ENCODE measurements around the gene RBBP6.
"Not testable (repeated sequence)": the region's sequence is repeated elsewhere in the genome, so short reads cannot be mapped to it uniquely, and the experiment has no call there.

Gene RBBP6

DNA sequence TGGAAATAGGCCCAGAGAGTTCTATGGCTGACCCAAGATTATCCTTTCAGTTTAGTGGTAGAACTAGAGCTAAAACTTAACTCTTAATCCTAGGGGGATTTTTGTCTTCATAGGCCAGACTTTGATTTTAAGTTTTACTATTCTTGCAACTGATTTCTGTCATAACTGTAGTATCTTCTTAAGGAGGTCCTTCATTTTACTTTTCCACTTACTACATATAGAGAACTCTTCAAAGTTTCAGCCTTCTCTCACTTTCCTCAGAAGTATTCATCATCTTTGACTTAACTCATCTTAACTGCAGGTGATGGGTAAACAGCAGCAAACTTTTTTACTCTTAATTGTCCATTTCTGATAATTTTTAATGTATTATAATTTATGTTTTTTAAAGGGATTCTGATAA, 23.4 kb downstream of the RBBP6 start:
- H3K36me3 ChIP-seq, result peaks cover 96% of the 10 kb centered on the region

DNA sequence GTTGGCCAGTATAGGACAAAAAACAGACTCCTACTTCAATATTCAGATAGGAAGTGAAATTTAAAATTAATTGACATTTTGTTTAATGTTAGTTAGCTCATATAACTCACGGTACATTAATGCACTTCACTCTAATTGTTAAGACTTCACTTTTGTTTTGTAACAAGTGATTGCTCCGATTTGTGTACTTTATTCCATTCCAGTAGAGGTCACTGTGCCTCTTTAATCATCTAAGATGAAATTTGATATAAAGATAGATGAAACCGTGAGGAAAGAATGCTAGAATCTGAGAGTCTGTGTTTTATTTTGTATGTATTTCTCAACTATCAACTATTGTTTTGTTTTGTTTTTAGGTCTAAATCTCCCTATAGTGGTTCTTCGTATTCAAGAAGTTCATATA, 29.0 kb downstream of the RBBP6 start:
- H3K9me3 ChIP-seq, result no peaks in the 10 kb centered on the region
- H3K27me3 ChIP-seq, result no peaks in the 10 kb centered on the region
- no peaks in the 10 kb centered on the region for H3K4me1 ChIP-seq
- DNase-seq, result no peak
- no peak overlapping the region for H3K4me3 ChIP-seq (ENCODE audit: low read depth, low read length)
- TF ChIP-seq, protein P1, sequence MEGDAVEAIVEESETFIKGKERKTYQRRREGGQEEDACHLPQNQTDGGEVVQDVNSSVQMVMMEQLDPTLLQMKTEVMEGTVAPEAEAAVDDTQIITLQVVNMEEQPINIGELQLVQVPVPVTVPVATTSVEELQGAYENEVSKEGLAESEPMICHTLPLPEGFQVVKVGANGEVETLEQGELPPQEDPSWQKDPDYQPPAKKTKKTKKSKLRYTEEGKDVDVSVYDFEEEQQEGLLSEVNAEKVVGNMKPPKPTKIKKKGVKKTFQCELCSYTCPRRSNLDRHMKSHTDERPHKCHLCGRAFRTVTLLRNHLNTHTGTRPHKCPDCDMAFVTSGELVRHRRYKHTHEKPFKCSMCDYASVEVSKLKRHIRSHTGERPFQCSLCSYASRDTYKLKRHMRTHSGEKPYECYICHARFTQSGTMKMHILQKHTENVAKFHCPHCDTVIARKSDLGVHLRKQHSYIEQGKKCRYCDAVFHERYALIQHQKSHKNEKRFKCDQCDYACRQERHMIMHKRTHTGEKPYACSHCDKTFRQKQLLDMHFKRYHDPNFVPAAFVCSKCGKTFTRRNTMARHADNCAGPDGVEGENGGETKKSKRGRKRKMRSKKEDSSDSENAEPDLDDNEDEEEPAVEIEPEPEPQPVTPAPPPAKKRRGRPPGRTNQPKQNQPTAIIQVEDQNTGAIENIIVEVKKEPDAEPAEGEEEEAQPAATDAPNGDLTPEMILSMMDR (IDR thresholded peaks at IDR 0.05; ENCODE audit: low read depth, low read length), result peak; percentile 30; the same call in 1 of the 2 replicates
- H3K36me3 ChIP-seq, result peaks cover 96% of the 10 kb centered on the region

More for the DNA sequence above, 23.4 kb downstream of the RBBP6 start:
- no peaks in the 10 kb centered on the region for H3K4me1 ChIP-seq
- no peaks in the 10 kb centered on the region for H3K9me3 ChIP-seq
- H3K4me3 ChIP-seq (ENCODE audit: low read depth, low read length), result no peak overlapping the region
- no peak for DNase-seq
- no peaks in the 10 kb centered on the region for H3K27me3 ChIP-seq
- TF ChIP-seq, protein P1 (IDR thresholded peaks at IDR 0.05; ENCODE audit: low read depth, low read length), result no peak

DNA sequence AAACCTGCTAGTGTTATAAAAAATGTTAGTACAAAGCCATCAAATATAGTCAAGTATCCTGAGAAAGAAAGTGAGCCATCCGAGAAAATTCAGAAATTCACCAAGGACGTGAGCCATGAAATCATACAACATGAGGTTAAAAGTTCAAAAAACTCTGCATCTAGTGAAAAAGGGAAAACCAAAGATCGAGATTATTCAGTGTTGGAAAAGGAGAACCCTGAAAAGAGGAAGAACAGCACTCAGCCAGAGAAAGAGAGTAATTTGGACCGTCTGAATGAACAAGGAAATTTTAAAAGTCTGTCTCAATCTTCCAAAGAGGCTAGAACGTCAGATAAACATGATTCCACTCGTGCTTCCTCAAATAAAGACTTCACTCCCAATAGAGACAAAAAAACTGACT, 31.7 kb downstream of the RBBP6 start:
- Histone ChIP-seq H3K27me3 (no peaks in the 10 kb centered on the region), H3K4me1 (no peaks in the 10 kb centered on the region), H3K9me3 (no peaks in the 10 kb centered on the region), H3K36me3 (peaks cover 70% of the 10 kb centered on the region), H3K4me3 (ENCODE audit: low read depth, low read length) (no peak overlapping the region)
- DNase-seq, result no peak
- TF ChIP-seq, protein P1 (IDR thresholded peaks at IDR 0.05; ENCODE audit: low read depth, low read length), result no peak

DNA sequence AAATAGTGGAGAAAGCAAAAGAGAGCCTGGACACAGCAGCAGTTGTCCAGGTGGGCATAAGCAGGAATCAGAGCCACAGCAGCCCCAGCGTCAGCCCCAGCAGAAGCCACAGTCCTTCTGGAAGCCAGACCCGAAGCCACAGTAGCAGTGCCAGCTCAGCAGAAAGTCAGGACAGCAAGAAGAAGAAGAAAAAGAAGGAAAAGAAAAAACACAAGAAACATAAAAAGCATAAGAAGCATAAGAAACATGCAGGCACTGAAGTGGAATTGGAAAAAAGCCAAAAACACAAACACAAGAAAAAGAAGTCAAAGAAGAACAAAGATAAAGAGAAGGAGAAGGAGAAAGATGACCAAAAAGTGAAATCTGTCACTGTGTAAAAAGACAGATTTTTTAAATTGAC, 32.7 kb downstream of the RBBP6 start:
- Histone ChIP-seq H3K36me3 (peaks cover 60% of the 10 kb centered on the region), H3K9me3 (no peaks in the 10 kb centered on the region), H3K4me3 (ENCODE audit: low read depth, low read length) (no peak overlapping the region), H3K27me3 (no peaks in the 10 kb centered on the region), H3K4me1 (no peaks in the 10 kb centered on the region)
- DNase-seq, result no peak
- TF ChIP-seq, protein P1 (IDR thresholded peaks at IDR 0.05; ENCODE audit: low read depth, low read length), result no peak

DNA sequence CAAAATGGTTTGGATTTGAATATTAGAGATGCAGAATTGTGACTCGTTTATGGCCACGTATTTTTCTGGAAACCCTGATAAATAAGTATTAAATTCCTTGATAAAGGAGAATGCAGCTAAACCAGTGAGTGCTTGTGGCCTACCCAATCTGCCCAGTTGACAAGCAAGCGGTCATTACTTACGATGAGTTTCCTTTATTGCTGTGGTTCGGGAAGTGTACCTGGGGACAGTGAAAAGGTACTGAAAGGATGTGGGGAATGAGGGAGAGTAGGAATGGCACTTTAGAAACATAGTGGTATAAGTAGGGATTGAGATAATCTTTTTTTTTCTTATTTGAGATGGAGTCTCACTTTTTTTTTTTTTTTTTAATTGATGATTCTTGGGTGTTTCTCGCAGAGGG, 33.8 kb downstream of the RBBP6 start:
- TF ChIP-seq, protein P1 (IDR thresholded peaks at IDR 0.05; ENCODE audit: low read depth, low read length), result no peak
- peaks cover 50% of the 10 kb centered on the region for H3K36me3 ChIP-seq

DNA sequence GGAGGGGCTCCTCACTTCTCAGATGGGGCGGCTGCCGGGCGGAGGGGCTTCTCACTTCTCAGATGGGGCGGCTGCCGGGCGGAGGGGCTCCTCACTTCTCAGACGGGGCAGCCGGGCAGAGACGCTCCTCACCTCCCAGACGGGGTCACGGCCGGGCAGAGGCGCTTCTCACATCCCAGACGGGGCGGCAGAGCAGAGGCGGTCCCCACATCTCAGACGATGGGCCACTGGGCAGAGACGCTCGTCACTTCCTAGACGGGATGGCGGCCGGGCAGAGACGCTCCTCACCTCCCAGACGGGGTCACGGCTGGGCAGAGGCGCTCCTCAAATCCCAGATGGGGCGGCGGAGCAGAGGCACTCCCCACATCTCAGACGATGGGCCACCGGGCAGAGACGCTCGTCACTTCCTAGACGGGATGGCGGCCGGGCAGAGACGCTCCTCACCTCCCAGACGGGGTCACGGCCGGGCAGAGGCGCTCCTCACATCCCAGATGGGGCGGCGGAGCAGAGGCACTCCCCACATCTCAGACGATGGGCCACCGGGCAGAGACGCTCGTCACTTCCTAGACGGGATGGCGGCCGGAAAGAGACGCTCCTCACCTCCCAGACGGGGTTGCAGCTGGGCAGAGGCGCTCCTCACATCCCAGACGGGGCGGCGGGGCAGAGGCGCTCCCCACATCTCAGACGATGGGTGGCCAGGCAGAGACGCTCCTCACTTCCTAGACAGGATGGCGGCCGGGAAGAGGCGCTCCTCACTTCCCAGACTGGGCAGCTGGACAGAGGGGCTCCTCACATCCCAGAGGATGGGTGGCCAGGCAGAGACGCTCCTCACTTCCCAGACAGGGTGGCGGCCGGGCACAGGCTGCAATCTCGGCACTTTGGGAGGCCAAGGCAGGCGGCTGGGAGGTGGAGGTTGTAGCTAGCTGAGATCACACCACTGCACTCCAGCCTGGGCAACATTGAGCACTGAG, 35.4 kb downstream of the RBBP6 start:
- peaks cover 33% of the 10 kb centered on the region for H3K36me3 ChIP-seq
- not testable (repeated sequence) for DNase-seq; H3K9me3 ChIP-seq; H3K27me3 ChIP-seq; H3K4me3 ChIP-seq (ENCODE audit: low read depth, low read length); H3K4me1 ChIP-seq

More for the DNA sequence above, 33.8 kb downstream of the RBBP6 start:
- DNase-seq, result no peak
- Histone ChIP-seq H3K9me3 (no peaks in the 10 kb centered on the region), H3K4me3 (ENCODE audit: low read depth, low read length) (no peak overlapping the region), H3K27me3 (no peaks in the 10 kb centered on the region), H3K4me1 (no peaks in the 10 kb centered on the region)

DNA sequence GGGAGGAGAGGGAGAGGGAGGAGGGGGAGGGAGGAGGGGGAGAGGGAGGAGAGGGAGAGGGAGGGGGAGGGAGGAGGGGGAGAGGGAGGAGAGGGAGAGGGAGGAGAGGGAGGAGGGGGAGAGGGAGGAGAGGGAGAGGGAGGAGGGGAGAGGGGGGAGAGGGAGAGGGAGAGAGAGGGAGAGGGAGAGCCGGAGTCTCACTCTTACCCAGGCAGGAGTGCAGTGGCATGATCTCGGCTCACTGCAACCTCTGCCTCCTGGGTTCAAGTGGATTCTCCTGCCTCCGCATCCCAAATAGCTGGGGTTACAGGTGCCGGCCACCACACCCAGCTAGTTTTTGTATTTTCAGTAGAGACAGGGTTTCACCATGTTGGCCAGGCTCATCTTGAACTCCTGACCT, 36.4 kb downstream of the RBBP6 start:
- not testable (repeated sequence) for H3K9me3 ChIP-seq; H3K4me1 ChIP-seq; H3K4me3 ChIP-seq (ENCODE audit: low read depth, low read length); DNase-seq; H3K27me3 ChIP-seq
- peaks cover 24% of the 10 kb centered on the region for H3K36me3 ChIP-seq

All from BE2C (cell line).